DND-41 (cell line): ENCODE measurements around the gene PDGFRB.

ENCODE experiments used
- ATAC-seq: fragments of 200-7000 bp; cut with Tn5 transposase; 3 replicates; pipeline ENCODE4 v1.9.1; 2021; ENCODE audit warnings: low read depth; ENCODE audit not compliant: insufficient read depth
- DNase-seq: peaks from one replicate; pipeline ENCODE4 v3.0.0-alpha.2; 2020
- H2AFZ ChIP-seq: 2 replicates; pipeline ENCODE4 v1.6.0; 2012; ENCODE audit warnings: low read depth, low read length
- H3K27ac ChIP-seq: 2 replicates; pipeline ENCODE4 v1.5.1; 2012; ENCODE audit warnings: low read length, inconsistent platforms
- H3K27me3 ChIP-seq: fragments of 200-600 bp; sonication (generic); 2 replicates; pipeline ENCODE4 v1.6.0; 2012; ENCODE audit warnings: low read length, mild to moderate bottlenecking, inconsistent platforms; ENCODE audit not compliant: insufficient read depth, poor library complexity
- H3K36me3 ChIP-seq: 2 replicates; pipeline ENCODE4 v1.5.1; 2012; ENCODE audit warnings: low read length, inconsistent platforms; ENCODE audit not compliant: insufficient read depth
- H3K4me1 ChIP-seq: 2 replicates; pipeline ENCODE4 v1.5.1; 2012; ENCODE audit warnings: mild to moderate bottlenecking, low read length; ENCODE audit not compliant: insufficient read depth
- H3K4me2 ChIP-seq: 2 replicates; pipeline ENCODE4 v1.6.0; 2012; ENCODE audit warnings: mild to moderate bottlenecking, moderate library complexity, low read length, inconsistent platforms; ENCODE audit not compliant: insufficient read depth
- H3K4me3 ChIP-seq, 2 experiments: fragments of 200-600 bp in 1 of 2; shearing (Covaris generic) in 1 of 2; 2 replicates each; pipeline ENCODE4 v1.5.1; 2012 to 2016; ENCODE audit warnings: inconsistent platforms in 2 of 2, low read length in 2 of 2, mild to moderate bottlenecking in 2 of 2, low read depth in 1 of 2, moderate library complexity in 1 of 2
- H3K79me2 ChIP-seq: 2 replicates; pipeline ENCODE4 v1.6.0; 2012; ENCODE audit warnings: low read length, inconsistent platforms; ENCODE audit not compliant: insufficient read depth
- H3K9ac ChIP-seq: 2 replicates; pipeline ENCODE4 v1.6.0; 2012; ENCODE audit warnings: low read depth, mild to moderate bottlenecking, inconsistent platforms, low read length, moderate library complexity
- H3K9me3 ChIP-seq: 2 replicates; pipeline ENCODE4 v1.5.1; 2012; ENCODE audit warnings: low read length, moderate library complexity, mild to moderate bottlenecking, inconsistent platforms; ENCODE audit not compliant: insufficient read depth, severe bottlenecking
- H4K20me1 ChIP-seq: 2 replicates; pipeline ENCODE4 v1.6.0; 2012; ENCODE audit warnings: low read length; ENCODE audit not compliant: insufficient read depth
- CTCF ChIP-seq: IDR thresholded peaks from 2 replicates; pipeline ENCODE4 v1.5.1; 2012; ENCODE audit warnings: borderline replicate concordance, low read length, moderate library complexity, mild to moderate bottlenecking; ENCODE audit not compliant: poor library complexity, severe bottlenecking; ENCODE audit errors: extremely low read depth
- EZH2 ChIP-seq: IDR thresholded peaks from 3 replicates; pipeline ENCODE4 v1.6.1; 2012; ENCODE audit warnings: borderline replicate concordance, low read depth, mild to moderate bottlenecking, moderate library complexity, low read length, inconsistent platforms; ENCODE audit not compliant: severe bottlenecking

PDGFRB gene

GRCh38 chr5:150190503-150190979 lies 34.9 kb upstream of the PDGFRB start:
- no peak overlapping the region for H3K9ac ChIP-seq
- no peaks in the 10 kb centered on the region for H3K4me1 ChIP-seq
- no peaks in the 10 kb centered on the region for H3K9me3 ChIP-seq
- ATAC-seq (no peak), DNase-seq (no peak)
- no peak overlapping the region for H3K27ac ChIP-seq
- H3K27me3 ChIP-seq, result peaks cover 17% of the 10 kb centered on the region
- H3K4me3 ChIP-seq, result no peak overlapping the region
- H3K4me2 ChIP-seq, result no peak overlapping the region
- no peak overlapping the region for H2AFZ ChIP-seq
- no peaks in the 10 kb centered on the region for H3K36me3 ChIP-seq
- no peaks in the 10 kb centered on the region for H4K20me1 ChIP-seq
- TF ChIP-seq EZH2 (no peak), CTCF (no peak)
- H3K79me2 ChIP-seq, result no peaks in the 10 kb centered on the region

- Histone ChIP-seq H2AFZ (no peak within 1 kb of the TSS), H3K27ac (no peak within 1 kb of the TSS), H3K4me1 (no peaks in the 10 kb centered on the region), H3K4me2 (no peak within 1 kb of the TSS), H3K4me3 (no peak within 1 kb of the TSS), H3K27me3 (peaks cover 17% of the 10 kb centered on the region), H3K9me3 (no peaks in the 10 kb centered on the region), H3K9ac (no peak within 1 kb of the TSS), H3K79me2 (no peaks in the 10 kb centered on the region), H3K36me3 (no peaks in the 10 kb centered on the region), H4K20me1 (no peaks in the 10 kb centered on the region)
- ATAC-seq (no peak), DNase-seq (no peak)
- TF ChIP-seq CTCF (no peak), EZH2 (no peak)
Measured at GRCh38 chr5:150189728-150190502, 34.3 kb upstream of the PDGFRB start, which contains the start of gene SLC6A7. Gene SLC6A7, plus strand, starts transcription at chr5:150190062. Its CDS starts 266 bp downstream, at chr5:150190328.

GRCh38 chr5:150189326-150189725 lies 33.7 kb upstream of the PDGFRB start:
- Histone ChIP-seq H3K36me3 (no peaks in the 10 kb centered on the region), H2AFZ (no peak overlapping the region), H3K27ac (no peak overlapping the region), H3K9ac (no peak overlapping the region), H3K27me3 (peaks cover 17% of the 10 kb centered on the region), H3K4me2 (no peak overlapping the region), H3K79me2 (no peaks in the 10 kb centered on the region), H4K20me1 (no peaks in the 10 kb centered on the region), H3K4me3 (no peak overlapping the region), H3K4me1 (no peaks in the 10 kb centered on the region), H3K9me3 (no peaks in the 10 kb centered on the region)
- TF ChIP-seq CTCF (no peak), EZH2 (no peak)
- DNase-seq (no peak), ATAC-seq (no peak)
